Stimulated activated CD4-positive, alpha-beta T cell treated with anti-CD3 and anti-CD28 coated beads, Interleukin-12 subunit alpha, Interleukin-12 subunit beta, amount 100 ng/mL, for 4 hours (primary cell): ENCODE data around the gene ELAVL1.
"Not testable (repeated sequence)": the region's sequence is repeated elsewhere in the genome, so short reads cannot be mapped to it uniquely, and the experiment has no call there.

ENCODE experiments used
- DNase-seq: peaks from one replicate; pipeline ENCODE4 v3.0.0-alpha.2; 2020

The ELAVL1 gene

DNA sequence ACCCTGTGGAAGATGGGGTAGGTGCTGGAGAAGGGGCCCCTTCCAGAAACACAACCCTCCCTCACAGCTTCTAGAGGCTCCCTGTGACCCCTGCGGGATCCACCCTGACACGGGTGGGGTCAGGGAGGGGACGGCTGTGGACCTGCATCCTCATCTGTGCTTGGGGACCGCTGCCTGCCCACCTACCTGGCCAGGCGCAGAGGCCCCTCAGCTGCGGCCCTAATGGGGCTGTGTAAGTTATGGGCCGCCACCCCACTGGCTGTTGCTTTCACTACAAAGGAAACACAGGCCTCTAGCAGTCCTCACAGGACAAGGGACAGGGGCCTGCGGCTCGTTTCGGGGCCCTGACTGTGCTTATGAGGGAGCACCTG, 72.5 kb downstream of the ELAVL1 start:
- no peak for DNase-seq

GRCh38 chr19:7932276-7932929, 73.0 kb downstream of the ELAVL1 start:
- DNase-seq = no peak

- no peak for DNase-seq
Measured at GRCh38 chr19:7931221-7932061, 74.0 kb downstream of the ELAVL1 start.

DNA sequence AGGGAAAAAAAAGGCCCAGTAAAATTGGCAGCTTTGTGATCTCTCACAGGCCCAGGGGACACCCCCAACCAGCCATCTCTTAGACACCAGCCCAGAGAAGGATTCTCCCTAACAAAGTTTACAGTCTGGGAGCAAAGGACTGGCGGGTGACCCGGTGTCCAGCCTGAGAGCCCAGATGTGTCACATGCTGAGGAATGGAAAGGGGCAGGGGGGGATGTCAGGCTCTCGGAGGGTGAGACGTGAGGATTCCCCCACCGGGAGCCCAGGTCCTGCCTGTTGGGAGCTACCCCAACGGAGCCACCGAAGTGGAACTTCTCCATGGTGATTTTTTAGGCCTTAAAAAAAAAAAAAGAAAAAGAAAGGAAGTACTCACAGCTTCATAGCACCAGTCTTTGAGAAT, 74.7 kb downstream of the ELAVL1 start:
- no peak for DNase-seq

DNA sequence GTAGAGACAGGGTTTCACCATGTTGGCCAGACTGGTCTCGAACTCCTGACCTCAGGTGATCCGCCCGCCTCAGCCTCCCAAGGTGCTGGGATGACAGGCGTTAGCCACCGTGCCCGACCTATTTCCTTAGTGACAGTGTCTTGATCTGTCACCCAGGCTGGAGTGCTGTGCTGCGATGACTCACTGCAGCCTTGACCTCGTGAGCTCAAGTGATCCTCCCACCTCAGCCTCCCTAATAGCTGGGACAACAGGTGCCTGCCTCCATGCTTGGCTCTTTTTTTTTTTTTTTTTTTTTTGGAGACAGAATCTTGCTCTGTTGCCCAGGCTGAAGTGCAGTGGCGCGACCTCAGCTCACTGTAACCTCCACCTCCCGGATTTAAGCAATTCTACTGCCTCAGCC, 75.4 kb downstream of the ELAVL1 start:
- not testable (repeated sequence) for DNase-seq

GRCh38 chr19:7928741-7929701, 76.4 kb downstream of the ELAVL1 start:
- peak; percentile 45 for DNase-seq

DNA sequence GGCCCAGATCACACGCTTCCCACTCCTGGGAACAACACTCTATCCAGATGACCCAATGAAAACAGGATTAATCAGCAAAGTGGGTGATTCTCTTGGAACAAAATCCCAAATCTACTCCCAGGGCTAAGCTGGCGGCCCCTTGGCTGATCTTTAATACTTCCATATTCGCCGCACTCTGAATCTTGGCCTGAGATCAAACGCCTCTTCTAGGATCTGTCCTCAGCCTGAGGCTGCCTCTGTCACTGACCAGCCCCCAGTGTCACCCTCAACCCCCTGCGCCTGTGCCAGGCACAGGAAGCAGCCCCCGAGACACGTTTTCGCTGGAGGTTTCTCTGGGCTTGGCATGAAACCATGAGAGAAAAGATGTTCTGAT, 77.1 kb downstream of the ELAVL1 start:
- DNase-seq = no peak

GRCh38 chr19:7927605-7928333, 77.7 kb downstream of the ELAVL1 start:
- no peak for DNase-seq

- DNase-seq = no peak
Measured at GRCh38 chr19:7926727-7927604, 78.5 kb downstream of the ELAVL1 start.

DNA sequence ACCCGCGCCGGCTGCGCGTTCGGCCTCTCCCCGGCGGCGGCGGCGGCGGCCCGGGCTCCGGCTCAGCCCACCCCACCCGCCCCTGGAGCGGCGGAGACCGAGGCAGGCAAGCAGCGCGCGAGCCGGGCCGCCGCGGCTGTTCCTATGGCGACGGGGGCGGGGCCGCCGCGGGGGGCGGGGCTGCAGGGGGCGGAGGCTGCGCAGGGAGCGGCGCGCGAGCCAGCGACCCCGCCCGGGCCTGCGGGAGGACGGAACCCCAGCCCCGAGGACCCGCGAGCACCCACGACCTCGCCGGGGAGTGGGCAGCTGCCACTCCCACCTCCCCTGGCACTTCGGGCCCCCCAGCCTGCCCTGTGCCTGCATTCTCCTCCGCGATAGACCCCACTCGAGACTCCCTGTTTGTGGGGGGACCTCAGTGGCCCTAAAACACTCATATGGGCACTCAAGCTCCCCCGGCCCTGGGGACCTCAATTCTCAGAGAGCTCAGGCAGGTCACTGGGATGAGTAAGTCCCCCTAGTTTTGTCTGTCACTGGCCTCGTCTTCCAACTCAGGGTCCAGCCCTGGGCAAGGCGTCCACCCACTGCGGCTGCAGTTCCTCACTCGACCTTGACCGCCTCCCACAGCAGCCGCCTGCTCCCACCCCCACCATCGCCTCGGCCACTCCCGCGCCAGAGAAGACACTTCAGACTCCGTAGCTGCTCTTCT, 79.3 kb downstream of the ELAVL1 start, which contains the start of gene CTXN1:
TSS of gene CTXN1 (minus strand) at position 115 of the 706 bp plus-strand sequence. CDS start 597 bp downstream, outside the sequence.
- peak; percentile 82 for DNase-seq

GRCh38 chr19:7925171-7925851, 80.1 kb downstream of the ELAVL1 start:
- peak; percentile 75 for DNase-seq

DNA sequence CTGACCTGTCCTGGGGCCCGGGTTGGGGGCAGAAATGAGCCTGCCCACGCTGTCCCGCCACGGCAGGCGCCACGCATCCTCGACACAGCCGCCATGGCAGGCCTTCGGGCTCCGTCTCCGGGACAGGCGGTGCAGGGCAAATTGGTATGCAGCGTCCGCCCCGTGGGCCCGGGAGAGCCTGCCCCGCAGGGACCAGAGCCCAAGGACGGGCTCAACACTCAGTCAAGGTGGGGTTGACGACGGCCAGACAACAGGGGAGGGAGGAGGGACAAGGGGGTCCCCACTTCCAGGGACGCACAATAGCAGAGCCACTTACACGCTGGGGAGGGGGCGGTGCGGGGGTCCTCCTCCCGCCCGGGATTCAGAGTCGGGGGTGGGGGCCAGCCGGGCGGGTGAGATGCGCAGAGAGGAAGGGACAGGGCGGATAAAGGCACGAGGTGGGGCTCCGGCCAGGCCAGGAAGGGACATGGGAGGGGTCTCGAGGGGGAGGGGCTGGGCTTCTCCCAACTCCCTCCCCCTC, 80.7 kb downstream of the ELAVL1 start:
- DNase-seq = no peak

- no peak for DNase-seq
Measured at GRCh38 chr19:7924241-7924640, 81.2 kb downstream of the ELAVL1 start.

DNA sequence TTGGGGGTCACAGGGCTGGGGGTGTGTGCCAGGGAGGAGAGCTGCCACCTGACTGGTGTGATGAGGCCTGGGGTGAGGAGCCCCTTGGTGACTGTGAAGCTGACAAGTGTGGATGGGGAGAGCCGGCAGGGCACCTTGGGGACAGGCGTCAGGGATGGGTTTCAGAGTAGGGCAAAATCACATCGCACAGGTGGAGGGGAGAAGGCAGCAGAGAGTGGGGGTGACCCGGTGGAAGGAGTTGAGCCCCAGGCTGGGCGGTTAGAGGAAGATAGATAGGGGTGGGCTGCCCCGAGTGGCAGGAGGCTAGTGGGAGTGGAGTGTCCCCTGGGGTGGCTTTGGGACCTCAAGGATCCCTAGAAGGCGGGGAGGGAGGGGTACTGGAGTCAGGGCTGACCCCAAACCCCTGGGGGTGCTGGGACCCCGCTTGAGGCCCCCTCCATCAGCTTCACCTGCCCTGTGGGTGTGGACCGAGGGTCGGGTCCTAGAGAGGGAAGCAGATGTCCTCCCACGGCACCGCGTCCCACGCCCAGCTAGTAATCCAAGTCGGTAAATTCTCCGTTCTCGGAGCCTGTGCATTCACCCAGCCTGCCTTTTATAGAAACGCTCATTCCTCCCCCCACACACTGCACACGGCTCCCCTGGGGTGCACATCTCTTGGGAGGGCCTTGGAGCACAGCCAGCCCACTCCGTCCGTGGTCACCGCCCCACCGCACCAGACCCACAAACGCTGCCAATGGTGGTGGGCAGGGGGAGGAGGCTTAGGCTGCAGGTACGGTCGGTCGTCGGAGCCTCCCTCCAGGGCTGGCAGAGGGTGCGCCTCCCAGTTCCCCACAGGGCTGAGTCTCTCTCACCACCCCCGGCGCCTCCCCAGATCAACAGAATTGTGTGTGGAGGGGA, 81.9 kb downstream of the ELAVL1 start:
- DNase-seq = no peak

GRCh38 chr19:7922836-7923195, 82.6 kb downstream of the ELAVL1 start:
- no peak for DNase-seq

GRCh38 chr19:7921967-7922835, 83.2 kb downstream of the ELAVL1 start:
- DNase-seq = no peak

DNA sequence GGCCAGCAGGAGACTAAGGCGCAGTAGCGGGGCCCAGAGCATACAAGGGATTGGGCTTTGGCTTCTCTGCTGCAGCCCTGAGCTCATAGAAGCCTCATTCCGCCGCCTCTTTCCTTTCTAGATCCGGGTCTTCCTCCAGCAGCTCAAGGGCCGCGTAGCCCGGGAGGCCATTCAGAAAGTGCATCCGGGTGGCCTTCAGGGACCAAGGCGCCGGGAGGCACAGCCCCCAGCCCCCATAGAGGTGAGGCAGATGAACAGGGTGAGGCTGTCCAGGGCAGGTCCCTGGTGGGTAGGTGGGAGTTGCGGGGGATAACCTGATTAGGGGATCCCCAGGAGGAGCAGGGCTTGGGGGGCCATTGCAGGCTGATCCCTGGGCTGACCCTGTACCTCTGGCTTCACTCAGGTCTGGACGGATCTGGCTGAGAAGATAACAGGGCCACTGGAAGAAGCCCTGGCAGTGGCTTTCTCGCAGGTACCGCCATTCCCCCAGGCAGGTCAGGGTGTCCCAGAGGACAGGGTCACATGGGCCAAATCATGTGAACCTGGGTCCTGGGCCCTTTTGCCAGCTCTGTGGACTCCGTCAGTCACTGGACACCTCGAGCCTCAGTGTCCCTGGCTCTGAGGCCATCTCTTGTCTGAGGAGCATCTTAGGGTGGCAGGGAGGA, 84.0 kb downstream of the ELAVL1 start:
- DNase-seq = no peak
